Trophoblast cell (in vitro differentiated cells and primary cell): ENCODE measurements around the gene GPR139.

ENCODE experiments used
- DNase-seq, 2 donors: peaks; one replicate each; pipeline ENCODE4 v3.0.0-alpha.2; 2016
- H2AFZ ChIP-seq: 2 replicates; pipeline ENCODE4 v1.6.1; 2013; ENCODE audit warnings: low read length, moderate library complexity, mild to moderate bottlenecking; ENCODE audit not compliant: insufficient read depth, poor library complexity
- H2AK5ac ChIP-seq: 2 replicates; pipeline ENCODE4 v1.6.1; 2013; ENCODE audit warnings: mild to moderate bottlenecking, low read length
- H2BK120ac ChIP-seq: 2 replicates; pipeline ENCODE4 v1.6.1; 2013; ENCODE audit warnings: low read length, mild to moderate bottlenecking, moderate library complexity; ENCODE audit not compliant: insufficient read depth, poor library complexity
- H2BK12ac ChIP-seq: 2 replicates; pipeline ENCODE4 v1.6.1; 2013; ENCODE audit warnings: mild to moderate bottlenecking, low read length, moderate library complexity
- H2BK5ac ChIP-seq: 2 replicates; pipeline ENCODE4 v1.6.1; 2013; ENCODE audit warnings: low read length, low read depth, moderate library complexity, mild to moderate bottlenecking; ENCODE audit not compliant: poor library complexity
- H3K14ac ChIP-seq: 2 replicates; pipeline ENCODE4 v1.6.1; 2013; ENCODE audit warnings: mild to moderate bottlenecking, low read length
- H3K18ac ChIP-seq: 2 replicates; pipeline ENCODE4 v1.6.1; 2013; ENCODE audit warnings: mild to moderate bottlenecking, low read length
- H3K23ac ChIP-seq: 2 replicates; pipeline ENCODE4 v1.6.1; 2013; ENCODE audit warnings: low read length
- H3K27ac ChIP-seq: 2 replicates; pipeline ENCODE4 v1.5.1; 2013; ENCODE audit warnings: low read depth, mild to moderate bottlenecking, inconsistent platforms, low read length, moderate library complexity
- H3K27me3 ChIP-seq: 2 replicates; pipeline ENCODE4 v1.6.1; 2013; ENCODE audit warnings: inconsistent platforms, mild to moderate bottlenecking, low read length, moderate library complexity; ENCODE audit not compliant: insufficient read depth
- H3K36me3 ChIP-seq, 2 experiments: 1 replicate in 1 of 2; 2 replicates in 1 of 2; pipeline ENCODE4 v1.6.1; 2013; ENCODE audit warnings: low read length in 2 of 2, mild to moderate bottlenecking in 2 of 2, moderate library complexity in 1 of 2; ENCODE audit not compliant: insufficient read depth in 2 of 2, control insufficient read depth in 1 of 2
- H3K4ac ChIP-seq: 2 replicates; pipeline ENCODE4 v1.6.1; 2013; ENCODE audit warnings: low read depth, mild to moderate bottlenecking, low read length, moderate library complexity
- H3K4me1 ChIP-seq, 2 experiments: 1 replicate in 1 of 2; 2 replicates in 1 of 2; pipeline ENCODE4 v1.6.1; 2013; ENCODE audit warnings: low read length in 2 of 2, mild to moderate bottlenecking in 2 of 2, moderate library complexity in 1 of 2; ENCODE audit not compliant: insufficient read depth in 2 of 2, control insufficient read depth in 1 of 2
- H3K4me2 ChIP-seq: 2 replicates; pipeline ENCODE4 v1.6.1; 2013; ENCODE audit warnings: inconsistent platforms, mild to moderate bottlenecking, low read length, moderate library complexity
- H3K4me3 ChIP-seq: 2 replicates; pipeline ENCODE4 v1.5.1; 2013; ENCODE audit warnings: mild to moderate bottlenecking, low read depth, low read length, inconsistent platforms
- H3K79me1 ChIP-seq: one replicate; pipeline ENCODE4 v1.6.1; 2013; ENCODE audit warnings: low read length
- H3K79me2 ChIP-seq: 2 replicates; pipeline ENCODE4 v1.6.1; 2013; ENCODE audit warnings: low read length, mild to moderate bottlenecking; ENCODE audit not compliant: control insufficient read depth, insufficient read depth, poor library complexity
- H3K9ac ChIP-seq: 2 replicates; pipeline ENCODE4 v1.6.1; 2013; ENCODE audit warnings: mild to moderate bottlenecking, low read length
- H3K9me3 ChIP-seq: 2 replicates; pipeline ENCODE4 v1.6.1; 2013; ENCODE audit warnings: low read depth, mild to moderate bottlenecking, control low read depth, inconsistent platforms, low read length; ENCODE audit not compliant: insufficient read depth
- H4K12ac ChIP-seq: 2 replicates; pipeline ENCODE4 v1.6.1; 2013; ENCODE audit warnings: low read depth, mild to moderate bottlenecking, low read length, moderate library complexity
- H4K8ac ChIP-seq: 2 replicates; pipeline ENCODE4 v1.6.1; 2013; ENCODE audit warnings: low read depth, mild to moderate bottlenecking, low read length, moderate library complexity
- H4K91ac ChIP-seq: one replicate; pipeline ENCODE4 v1.6.1; 2013; ENCODE audit warnings: low read depth, mild to moderate bottlenecking, low read length, moderate library complexity
- WGBS: extraction: QIAGEN DNeasy Blood & Tissue Kit; methylation state at CpG from one replicate; pipeline ENCODE4 v1.1.7; 2013; ENCODE audit warnings: missing lambda C conversion rate; ENCODE audit not compliant: insufficient read length, insufficient coverage; ENCODE audit errors: extremely low coverage; 5-methylcytosine and 5-hydroxymethylcytosine counted together

GPR139 gene

DNA sequence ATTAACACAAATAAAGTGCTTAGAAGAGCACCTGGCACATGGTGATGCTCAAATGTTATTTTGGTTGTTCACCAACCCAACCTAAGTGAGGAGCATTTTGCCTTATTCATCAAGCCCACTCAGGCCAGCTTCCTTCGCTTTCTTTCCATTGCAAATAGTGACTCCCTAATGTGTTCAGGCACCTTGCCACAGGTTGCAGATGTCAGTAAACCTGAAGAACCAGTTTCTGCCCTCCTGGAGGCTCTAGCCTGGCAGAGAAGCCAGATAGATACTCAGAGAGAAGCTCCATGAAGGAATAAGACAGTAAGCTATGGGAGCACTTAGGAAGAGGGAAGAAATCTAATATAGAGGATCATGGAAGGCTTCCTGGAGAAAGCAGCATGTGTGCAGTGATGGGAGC lies 23.9 kb downstream of the GPR139 start:
- no peak overlapping the region for H3K9ac ChIP-seq
- H3K4me2 ChIP-seq: no peak overlapping the region
- H2BK120ac ChIP-seq: no peak overlapping the region
- no peaks in the 10 kb centered on the region for H3K79me1 ChIP-seq
- no peak overlapping the region for H2BK5ac ChIP-seq
- no peak overlapping the region for H3K18ac ChIP-seq
- no peak overlapping the region for H2AK5ac ChIP-seq
- no peak overlapping the region for H2BK12ac ChIP-seq
- no peak overlapping the region for H3K4ac ChIP-seq
- no peak overlapping the region for H3K27ac ChIP-seq
- WGBS: no CpG with 5 or more reads among the region's 1 CpG
- H3K79me2 ChIP-seq: no peaks in the 10 kb centered on the region
- DNase-seq: no peak
- no peaks in the 10 kb centered on the region for H3K9me3 ChIP-seq
- no peak overlapping the region for H3K23ac ChIP-seq
- H3K4me1 ChIP-seq: no peaks in the 10 kb centered on the region
- no peak overlapping the region for H4K12ac ChIP-seq
- H2AFZ ChIP-seq: no peak overlapping the region
- H3K36me3 ChIP-seq: no peaks in the 10 kb centered on the region
- no peak overlapping the region for H4K91ac ChIP-seq
- H4K8ac ChIP-seq: no peak overlapping the region
- no peak overlapping the region for H3K4me3 ChIP-seq
- H3K14ac ChIP-seq: no peak overlapping the region
- H3K27me3 ChIP-seq: no peaks in the 10 kb centered on the region

DNA sequence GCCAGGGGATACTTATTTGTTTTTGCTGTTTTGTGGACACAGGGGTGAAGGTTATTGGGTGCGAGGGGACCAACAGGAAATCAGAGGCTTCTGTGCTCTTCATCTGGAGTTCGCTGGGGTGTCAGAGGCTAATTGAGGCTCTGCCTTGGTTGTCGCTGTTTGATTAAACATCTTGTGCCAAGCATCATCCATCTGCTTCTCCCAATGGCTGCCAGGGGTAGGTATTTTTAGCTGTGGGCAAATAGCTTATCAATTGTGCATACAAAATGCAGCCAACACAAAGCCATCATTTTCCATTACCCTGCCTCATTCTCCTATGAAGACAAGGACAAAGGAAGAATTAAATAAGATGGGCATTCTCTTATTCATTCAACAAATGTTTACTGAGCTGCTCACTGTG lies 27.8 kb downstream of the GPR139 start:
- H4K91ac ChIP-seq: no peak overlapping the region
- H3K23ac ChIP-seq: no peak overlapping the region
- H3K4ac ChIP-seq: no peak overlapping the region
- no peak overlapping the region for H4K8ac ChIP-seq
- no peak overlapping the region for H2BK12ac ChIP-seq
- H3K9ac ChIP-seq: no peak overlapping the region
- no peaks in the 10 kb centered on the region for H3K9me3 ChIP-seq
- H3K27me3 ChIP-seq: no peaks in the 10 kb centered on the region
- WGBS: no CpG with 5 or more reads among the region's 3 CpGs
- H3K4me1 ChIP-seq: no peaks in the 10 kb centered on the region
- no peak overlapping the region for H3K4me3 ChIP-seq
- H3K27ac ChIP-seq: no peak overlapping the region
- H2AK5ac ChIP-seq: no peak overlapping the region
- no peak overlapping the region for H3K4me2 ChIP-seq
- H3K79me1 ChIP-seq: no peaks in the 10 kb centered on the region
- no peak overlapping the region for H3K18ac ChIP-seq
- no peaks in the 10 kb centered on the region for H3K36me3 ChIP-seq
- H2AFZ ChIP-seq: no peak overlapping the region
- no peaks in the 10 kb centered on the region for H3K79me2 ChIP-seq
- H2BK5ac ChIP-seq: no peak overlapping the region
- H2BK120ac ChIP-seq: no peak overlapping the region
- no peak overlapping the region for H3K14ac ChIP-seq
- no peak overlapping the region for H4K12ac ChIP-seq
- no peak for DNase-seq

DNA sequence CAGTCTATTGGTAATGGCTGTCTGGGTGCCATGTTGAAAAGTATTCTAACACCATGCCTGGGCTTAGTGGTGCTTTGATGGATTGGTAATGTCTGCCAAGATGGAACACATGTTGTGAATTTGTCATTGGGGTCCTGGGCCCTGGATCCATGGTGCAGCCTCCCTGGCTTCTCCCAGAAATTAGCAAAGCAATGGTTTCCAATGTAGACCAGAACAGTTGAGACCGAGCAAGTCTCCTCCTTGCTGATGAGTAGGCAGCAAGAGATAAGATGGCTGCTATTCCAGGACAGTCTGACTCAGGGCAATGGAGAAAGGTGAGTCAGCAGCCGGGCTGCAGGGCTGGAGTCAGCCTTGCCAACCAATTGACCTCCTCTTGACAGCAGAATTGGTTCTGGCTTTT lies 30.8 kb downstream of the GPR139 start:
- Histone ChIP-seq H2BK5ac (no peak overlapping the region), H3K18ac (no peak overlapping the region), H3K23ac (no peak overlapping the region), H3K4me3 (no peak overlapping the region), H2AK5ac (no peak overlapping the region), H3K9ac (no peak overlapping the region), H4K91ac (no peak overlapping the region), H3K4me2 (no peak overlapping the region), H3K4me1 (no peaks in the 10 kb centered on the region), H3K4ac (no peak overlapping the region), H2BK12ac (no peak overlapping the region), H3K27me3 (no peaks in the 10 kb centered on the region), H2BK120ac (no peak overlapping the region), H4K8ac (no peak overlapping the region), H2AFZ (no peak overlapping the region), H3K14ac (no peak overlapping the region), H3K27ac (no peak overlapping the region), H3K9me3 (no peaks in the 10 kb centered on the region), H4K12ac (no peak overlapping the region), H3K79me2 (no peaks in the 10 kb centered on the region), H3K36me3 (no peaks in the 10 kb centered on the region), H3K79me1 (no peaks in the 10 kb centered on the region)
- WGBS: no CpG with 5 or more reads among the region's 2 CpGs
- DNase-seq: peak in 1 of 2 donors; percentile 7

DNA sequence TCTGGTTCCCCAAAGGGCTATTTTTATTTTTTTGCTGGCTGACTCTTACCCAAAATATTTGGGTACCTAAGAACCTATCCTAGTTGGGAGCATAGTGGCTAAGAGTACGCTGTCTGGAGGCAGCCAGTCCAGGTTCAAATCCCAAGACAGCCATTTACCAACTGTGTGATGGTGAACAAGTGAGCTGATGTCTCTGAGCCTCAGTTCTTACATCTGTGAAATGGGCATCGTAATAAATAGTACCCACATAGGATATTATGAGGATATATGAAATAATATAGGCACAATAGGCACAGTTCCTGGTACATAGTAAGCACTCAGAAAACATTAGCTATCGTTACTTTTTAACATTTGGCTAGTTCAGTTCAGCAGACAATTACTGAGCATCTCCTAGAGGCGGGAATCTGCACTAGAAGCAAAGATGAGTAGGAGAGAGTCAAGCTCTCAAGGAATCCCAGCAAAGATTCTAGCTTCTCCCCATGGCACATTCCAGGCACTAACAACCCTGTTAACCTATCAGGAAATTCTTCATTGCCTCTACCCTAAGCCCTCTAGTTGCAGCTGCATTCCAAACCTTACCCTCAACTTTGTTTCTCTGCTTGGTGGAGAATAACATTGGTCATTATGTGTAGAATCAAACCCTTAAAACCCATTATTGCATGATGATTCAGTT lies 31.6 kb downstream of the GPR139 start:
- H3K9me3 ChIP-seq: no peaks in the 10 kb centered on the region
- no peak overlapping the region for H3K4me2 ChIP-seq
- H3K14ac ChIP-seq: no peak overlapping the region
- no peaks in the 10 kb centered on the region for H3K27me3 ChIP-seq
- no peak overlapping the region for H3K23ac ChIP-seq
- H2BK12ac ChIP-seq: no peak overlapping the region
- no peak for DNase-seq
- H3K9ac ChIP-seq: no peak overlapping the region
- no peak overlapping the region for H2BK5ac ChIP-seq
- no peak overlapping the region for H3K27ac ChIP-seq
- H3K36me3 ChIP-seq: no peaks in the 10 kb centered on the region
- no peak overlapping the region for H2BK120ac ChIP-seq
- WGBS: no CpG with 5 or more reads among the region's 4 CpGs
- no peak overlapping the region for H2AFZ ChIP-seq
- no peaks in the 10 kb centered on the region for H3K4me1 ChIP-seq
- H3K4me3 ChIP-seq: no peak overlapping the region
- H3K79me2 ChIP-seq: no peaks in the 10 kb centered on the region
- no peak overlapping the region for H2AK5ac ChIP-seq
- no peaks in the 10 kb centered on the region for H3K79me1 ChIP-seq
- no peak overlapping the region for H4K8ac ChIP-seq
- H4K12ac ChIP-seq: no peak overlapping the region
- no peak overlapping the region for H3K4ac ChIP-seq
- H4K91ac ChIP-seq: no peak overlapping the region
- H3K18ac ChIP-seq: no peak overlapping the region
